Thyroid gland (tissue), 4 donors: ENCODE results near the gene ANKRD12.

Experiments used
- POLR2A ChIP-seq, 2 donors: fragments of 450-650 bp; IDR thresholded peaks; one replicate each; pipeline ENCODE4 v1.6.1; 2017; ENCODE audit warnings: antibody characterized with exemption in 2 of 2, mild to moderate bottlenecking in 2 of 2, moderate library complexity in 1 of 2
- TF ChIP-seq, protein P1 (sequence below), 6 experiments: fragments of 200-600 bp in 3 of 6; fragments of 450-650 bp in 3 of 6; sonication (generic) in 3 of 6; IDR thresholded peaks; one replicate each; pipeline ENCODE4 v1.5.1; 2016 to 2019; ENCODE audit warnings: antibody characterized with exemption in 6 of 6, mild to moderate bottlenecking in 2 of 6, inconsistent platforms in 1 of 6, moderate library complexity in 1 of 6

DNA sequence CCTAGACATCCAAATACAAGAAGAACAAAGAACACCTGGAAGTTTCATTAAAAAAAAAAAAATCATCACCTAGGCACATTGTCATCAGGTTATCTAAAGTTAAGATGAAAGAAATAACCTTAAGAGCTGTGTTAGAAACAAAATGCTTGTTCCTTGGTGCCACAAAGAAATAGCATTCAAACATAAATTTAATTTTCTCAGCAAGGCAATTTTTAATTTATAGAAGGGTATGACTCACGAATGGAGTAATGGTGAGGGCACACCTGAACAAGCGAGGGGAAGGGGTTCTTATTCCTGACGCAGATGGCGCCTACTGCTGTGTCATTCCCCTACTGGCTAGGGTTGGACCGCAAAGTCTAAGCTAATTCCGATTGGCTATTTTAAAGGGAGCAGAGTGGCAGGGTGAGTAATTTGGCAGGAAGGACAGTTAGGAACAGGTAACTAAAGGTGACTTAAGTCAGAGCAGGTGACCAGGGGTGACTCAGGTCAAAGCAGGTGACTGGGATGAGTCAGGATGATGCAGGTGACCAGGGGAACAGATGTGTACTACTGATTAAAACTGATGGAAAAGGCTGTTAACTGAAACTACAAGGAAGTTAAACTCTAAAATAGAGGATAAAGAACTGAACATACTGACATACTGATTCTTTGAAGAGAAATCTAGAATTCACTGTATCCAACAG, 167.9 kb downstream of the ANKRD12 start:
- TF ChIP-seq, protein P1, sequence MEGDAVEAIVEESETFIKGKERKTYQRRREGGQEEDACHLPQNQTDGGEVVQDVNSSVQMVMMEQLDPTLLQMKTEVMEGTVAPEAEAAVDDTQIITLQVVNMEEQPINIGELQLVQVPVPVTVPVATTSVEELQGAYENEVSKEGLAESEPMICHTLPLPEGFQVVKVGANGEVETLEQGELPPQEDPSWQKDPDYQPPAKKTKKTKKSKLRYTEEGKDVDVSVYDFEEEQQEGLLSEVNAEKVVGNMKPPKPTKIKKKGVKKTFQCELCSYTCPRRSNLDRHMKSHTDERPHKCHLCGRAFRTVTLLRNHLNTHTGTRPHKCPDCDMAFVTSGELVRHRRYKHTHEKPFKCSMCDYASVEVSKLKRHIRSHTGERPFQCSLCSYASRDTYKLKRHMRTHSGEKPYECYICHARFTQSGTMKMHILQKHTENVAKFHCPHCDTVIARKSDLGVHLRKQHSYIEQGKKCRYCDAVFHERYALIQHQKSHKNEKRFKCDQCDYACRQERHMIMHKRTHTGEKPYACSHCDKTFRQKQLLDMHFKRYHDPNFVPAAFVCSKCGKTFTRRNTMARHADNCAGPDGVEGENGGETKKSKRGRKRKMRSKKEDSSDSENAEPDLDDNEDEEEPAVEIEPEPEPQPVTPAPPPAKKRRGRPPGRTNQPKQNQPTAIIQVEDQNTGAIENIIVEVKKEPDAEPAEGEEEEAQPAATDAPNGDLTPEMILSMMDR (IDR thresholded peaks at IDR 0.05): no peak
- no peak for TF ChIP-seq POLR2A (IDR thresholded peaks at IDR 0.05)
